H9 (cell line): ENCODE measurements around the gene LEO1. TPM values are rescaled to one million over a fixed set of nuclear protein-coding genes. Genes with fewer than 3 reads are reported as not detected.

Source experiments
- DNase-seq: peaks from one replicate; pipeline ENCODE4 v3.0.0-alpha.2; 2017
- H2AFZ ChIP-seq: one replicate; pipeline ENCODE4 v1.6.1; 2013; ENCODE audit warnings: mild to moderate bottlenecking, low read length, control low read depth, moderate library complexity
- H2AK5ac ChIP-seq: 2 replicates; pipeline ENCODE4 v1.6.1; 2013; ENCODE audit warnings: low read length, control low read depth, mixed read lengths; ENCODE audit not compliant: insufficient read length
- H2BK120ac ChIP-seq: one replicate; pipeline ENCODE4 v1.6.1; 2013; ENCODE audit warnings: low read depth, mild to moderate bottlenecking, low read length, control low read depth, inconsistent platforms; ENCODE audit not compliant: poor library complexity, severe bottlenecking
- H2BK12ac ChIP-seq: 2 replicates; pipeline ENCODE4 v1.6.1; 2013; ENCODE audit warnings: low read length, control low read depth, mixed read lengths, low read depth; ENCODE audit not compliant: insufficient read length
- H2BK15ac ChIP-seq: 2 replicates; pipeline ENCODE4 v1.6.1; 2013; ENCODE audit warnings: low read depth, low read length, control low read depth
- H2BK20ac ChIP-seq: one replicate; pipeline ENCODE4 v1.6.1; 2013; ENCODE audit warnings: low read depth, mild to moderate bottlenecking, low read length, control low read depth, inconsistent platforms; ENCODE audit not compliant: poor library complexity, severe bottlenecking
- H2BK5ac ChIP-seq: 2 replicates; pipeline ENCODE4 v1.6.1; 2013; ENCODE audit warnings: low read length, control low read depth, mixed read lengths; ENCODE audit not compliant: insufficient read length
- H3K14ac ChIP-seq: 2 replicates; pipeline ENCODE4 v1.6.1; 2013; ENCODE audit warnings: low read length, control low read depth; ENCODE audit not compliant: insufficient read depth
- H3K18ac ChIP-seq: 2 replicates; pipeline ENCODE4 v1.6.1; 2013; ENCODE audit warnings: low read depth, mild to moderate bottlenecking, mixed read lengths, low read length, control low read depth; ENCODE audit not compliant: insufficient read length
- H3K23ac ChIP-seq: 2 replicates; pipeline ENCODE4 v1.6.1; 2013; ENCODE audit warnings: low read length, control low read depth, mixed read lengths, low read depth; ENCODE audit not compliant: insufficient read length
- H3K23me2 ChIP-seq: 2 replicates; pipeline ENCODE4 v1.6.1; 2013; ENCODE audit warnings: low read depth, mild to moderate bottlenecking, mixed read lengths, low read length, control low read depth; ENCODE audit not compliant: insufficient read length, poor library complexity, severe bottlenecking
- H3K27ac ChIP-seq: 2 replicates; pipeline ENCODE4 v1.5.1; 2013; ENCODE audit warnings: low read length, control low read depth, mixed read lengths, low read depth; ENCODE audit not compliant: insufficient read length
- H3K27me3 ChIP-seq: 2 replicates; pipeline ENCODE4 v1.6.1; 2013; ENCODE audit warnings: low read length, control low read depth, inconsistent platforms; ENCODE audit not compliant: insufficient read depth
- H3K4ac ChIP-seq: 2 replicates; pipeline ENCODE4 v1.6.1; 2013; ENCODE audit warnings: low read depth, mild to moderate bottlenecking, control low read depth, inconsistent platforms, low read length, moderate library complexity
- H3K4me1 ChIP-seq: 2 replicates; pipeline ENCODE4 v1.6.1; 2013; ENCODE audit warnings: low read length, control low read depth, inconsistent platforms; ENCODE audit not compliant: insufficient read depth
- H3K4me2 ChIP-seq: 2 replicates; pipeline ENCODE4 v1.6.1; 2013; ENCODE audit warnings: low read length, control low read depth, mixed read lengths; ENCODE audit not compliant: insufficient read length, insufficient read depth
- H3K56ac ChIP-seq: 2 replicates; pipeline ENCODE4 v1.6.1; 2013; ENCODE audit warnings: low read depth, mild to moderate bottlenecking, mixed read lengths, low read length, control low read depth; ENCODE audit not compliant: insufficient read length
- H3K79me1 ChIP-seq: 2 replicates; pipeline ENCODE4 v1.6.1; 2013; ENCODE audit warnings: low read depth, mild to moderate bottlenecking, moderate library complexity, low read length, control low read depth, inconsistent platforms; ENCODE audit not compliant: insufficient read depth, poor library complexity, severe bottlenecking
- H3K79me2 ChIP-seq: 2 replicates; pipeline ENCODE4 v1.6.1; 2013; ENCODE audit warnings: low read length, control low read depth, inconsistent platforms; ENCODE audit not compliant: insufficient read depth
- H3K9ac ChIP-seq: 2 replicates; pipeline ENCODE4 v1.6.1; 2013; ENCODE audit warnings: low read length, control low read depth, mixed read lengths; ENCODE audit not compliant: insufficient read length; ENCODE audit errors: extremely low read depth
- H3K9me3 ChIP-seq: one replicate; pipeline ENCODE4 v1.6.1; 2013; ENCODE audit warnings: low read depth, low read length, inconsistent platforms; ENCODE audit not compliant: control insufficient read depth
- H3T11ph ChIP-seq: one replicate; pipeline ENCODE4 v1.6.1; 2013; ENCODE audit warnings: mild to moderate bottlenecking, low read length, control low read depth, inconsistent platforms
- H4K20me1 ChIP-seq: one replicate; pipeline ENCODE4 v1.6.1; 2013; ENCODE audit not compliant: control insufficient read depth, insufficient read length, insufficient read depth
- H4K5ac ChIP-seq: 2 replicates; pipeline ENCODE4 v1.6.1; 2013; ENCODE audit warnings: low read depth, mild to moderate bottlenecking, mixed read lengths, low read length, control low read depth; ENCODE audit not compliant: insufficient read length
- H4K8ac ChIP-seq: replicated peaks from 2 replicates; pipeline ENCODE4 v1.6.1; 2013; ENCODE audit warnings: low read length, control low read depth, mixed read lengths, low read depth; ENCODE audit not compliant: insufficient read length
- H4K91ac ChIP-seq: 2 replicates; pipeline ENCODE4 v1.6.1; 2013; ENCODE audit warnings: low read depth, mild to moderate bottlenecking, moderate library complexity, mixed read lengths, low read length, control low read depth; ENCODE audit not compliant: insufficient read length
- H3K27ac Mint-ChIP-seq, 3 experiments: 2 replicates in 2 of 3; 3 replicates in 1 of 3; pipeline ENCODE4 v1.8.0; 2020 to 2021; ENCODE audit warnings: mixed read lengths in 3 of 3, mild to moderate bottlenecking in 1 of 3, moderate library complexity in 1 of 3
- H3K27me3 Mint-ChIP-seq: 2 replicates; pipeline ENCODE4 v1.8.0; 2021; ENCODE audit warnings: low read depth, mild to moderate bottlenecking, moderate library complexity, mixed read lengths
- H3K36me3 Mint-ChIP-seq, 3 experiments: 2 replicates in 2 of 3; 3 replicates in 1 of 3; pipeline ENCODE4 v1.8.0; 2020 to 2021; ENCODE audit warnings: low read depth in 3 of 3, mixed read lengths in 3 of 3; ENCODE audit not compliant: insufficient read depth in 1 of 3
- H3K4me1 Mint-ChIP-seq, 2 experiments: 2 replicates each; pipeline ENCODE4 v1.8.0; 2020; ENCODE audit warnings: mixed read lengths in 2 of 2
- H3K4me3 Mint-ChIP-seq, 2 experiments: 2 replicates in 1 of 2; 3 replicates in 1 of 2; pipeline ENCODE4 v1.8.0; 2020 to 2021; ENCODE audit warnings: mild to moderate bottlenecking in 2 of 2, mixed read lengths in 2 of 2, moderate library complexity in 1 of 2
- H3K9me3 Mint-ChIP-seq, 2 experiments: 2 replicates in 1 of 2; 3 replicates in 1 of 2; pipeline ENCODE4 v1.8.0; 2020; ENCODE audit warnings: mild to moderate bottlenecking in 2 of 2, mixed read lengths in 2 of 2, moderate library complexity in 1 of 2
- CTCF ChIP-seq: fragments of 200-600 bp; sonication (generic); conservative IDR thresholded peaks from 3 replicates; pipeline ENCODE4 v1.8.0; 2021; ENCODE audit warnings: antibody characterized with exemption, mild to moderate bottlenecking
- WGBS: extraction: QIAGEN DNeasy Blood & Tissue Kit; methylation state at CpG from one replicate; pipeline ENCODE4 v1.1.7; 2013; ENCODE audit warnings: missing lambda C conversion rate, low lambda C conversion rate, mixed read lengths; ENCODE audit not compliant: insufficient read length; ENCODE audit errors: extremely low coverage; 5-methylcytosine and 5-hydroxymethylcytosine counted together
- total RNA-seq: library from RNA; stranded (reverse); gene quantifications from 2 replicates; pipeline ENCODE4 v1.2.1, GENCODE V29; 2021

The LEO1 gene
- total RNA-seq, 1 experiment from 2014 or later, result 30.3 TPM

GRCh38 chr15:52012210-52012609 lies 40.6 kb upstream of the LEO1 start:
- Histone ChIP-seq H4K8ac (no peak overlapping the region), H4K5ac (no peak overlapping the region), H2BK15ac (no peak overlapping the region), H3T11ph (no peak overlapping the region), H3K27me3 (no peaks in the 10 kb centered on the region), H3K4me1 (no peaks in the 10 kb centered on the region), H4K91ac (no peak overlapping the region), H3K23me2 (no peaks in the 10 kb centered on the region), H3K4ac (no peak overlapping the region), H2AK5ac (no peak overlapping the region), H2BK20ac (no peak overlapping the region), H2BK120ac (no peak overlapping the region), H3K18ac (no peak overlapping the region), H3K79me2 (no peaks in the 10 kb centered on the region), H2BK12ac (no peak overlapping the region), H3K14ac (no peak overlapping the region), H3K9me3 (no peaks in the 10 kb centered on the region), H3K9ac (no peak overlapping the region), H3K79me1 (no peaks in the 10 kb centered on the region), H2BK5ac (no peak overlapping the region), H2AFZ (no peak overlapping the region), H4K20me1 (no peaks in the 10 kb centered on the region), H3K23ac (no peak overlapping the region), H3K4me2 (no peak overlapping the region), H3K27ac (no peak overlapping the region), H3K56ac (no peak overlapping the region)
- Mint-ChIP-seq H3K4me3 (no peak overlapping the region), H3K4me1 (peaks cover 3 to 12% of the 10 kb centered on the region in 2 experiments), H3K9me3 (no peaks in the 10 kb centered on the region), H3K36me3 (no peaks in the 10 kb centered on the region), H3K27me3 (no peaks in the 10 kb centered on the region), H3K27ac (no peak overlapping the region)
- WGBS, result no CpG with 5 or more reads among the region's 2 CpGs
- no peak for DNase-seq
- no peak for TF ChIP-seq CTCF
